Thoracic aorta (tissue), 2 donors: Measurements from ENCODE around the gene TEKT2. TPM values are rescaled to one million over a fixed set of nuclear protein-coding genes. Genes with fewer than 3 reads are reported as not detected.

ENCODE experiments used
- ATAC-seq: fragments of 150-250 bp; one replicate; pipeline ENCODE4 v1.8.0; 2017; ENCODE audit warnings: low read depth; ENCODE audit not compliant: insufficient number of reproducible peaks, low FRiP score
- DNase-seq: peaks from one replicate; pipeline ENCODE4 v3.0.0-alpha.2; 2020; ENCODE audit warnings: low spot score
- H3K27ac ChIP-seq, 2 donors: fragments of 200-600 bp; sonication (generic); 1 replicate in 1 of 2; 2 replicates in 1 of 2; pipeline ENCODE4 v1.5.1; 2016; ENCODE audit warnings: mild to moderate bottlenecking in 2 of 2, moderate library complexity in 2 of 2
- H3K27me3 ChIP-seq: fragments of 200-600 bp; sonication (generic); replicated peaks from 2 replicates; pipeline ENCODE4 v1.6.0; 2016; ENCODE audit warnings: mild to moderate bottlenecking; ENCODE audit not compliant: insufficient read depth
- H3K36me3 ChIP-seq: fragments of 200-600 bp; sonication (generic); one replicate; pipeline ENCODE4 v1.5.1; 2016
- H3K4me1 ChIP-seq, 2 donors: fragments of 200-600 bp; sonication (generic); 1 replicate in 1 of 2; 2 replicates in 1 of 2; pipeline versions ENCODE4 v1.5.1 to v1.6.0; 2016; ENCODE audit warnings: low read depth in 2 of 2, mild to moderate bottlenecking in 1 of 2; ENCODE audit not compliant: control insufficient read depth in 1 of 2
- H3K4me3 ChIP-seq: fragments of 200-600 bp; sonication (generic); 2 replicates; pipeline ENCODE4 v1.5.1; 2016; ENCODE audit warnings: mild to moderate bottlenecking
- H3K9me3 ChIP-seq: fragments of 200-600 bp; sonication (generic); 2 replicates; pipeline ENCODE4 v1.5.1; 2016
- CTCF ChIP-seq: fragments of 200-600 bp; sonication (generic); IDR thresholded peaks from one replicate; pipeline ENCODE4 v1.5.1; 2019; ENCODE audit warnings: antibody characterized with exemption
- total RNA-seq, 2 donors: library from RNA; depleted of rRNA; stranded (reverse); fragments of >200 nt; gene quantifications; one replicate each; pipeline versions ENCODE4 v1.1.0 to v1.2.3, GENCODE V29; 2016

Gene TEKT2
- total RNA-seq, 2 donors from 2014 or later: not detected

- DNase-seq (no peak), ATAC-seq (no peak)
- Histone ChIP-seq H3K27ac (peak overlapping the region; percentile 90 to 96), H3K27me3 (no peaks in the 10 kb centered on the region), H3K4me1 (peaks cover 27 to 66% of the 10 kb centered on the region in 2 donors), H3K9me3 (no peaks in the 10 kb centered on the region), H3K36me3 (no peaks in the 10 kb centered on the region), H3K4me3 (no peak overlapping the region)
- no peak for TF ChIP-seq CTCF
Measured at GRCh38 chr1:36118447-36119204, 34.7 kb downstream of the TEKT2 start.

DNA sequence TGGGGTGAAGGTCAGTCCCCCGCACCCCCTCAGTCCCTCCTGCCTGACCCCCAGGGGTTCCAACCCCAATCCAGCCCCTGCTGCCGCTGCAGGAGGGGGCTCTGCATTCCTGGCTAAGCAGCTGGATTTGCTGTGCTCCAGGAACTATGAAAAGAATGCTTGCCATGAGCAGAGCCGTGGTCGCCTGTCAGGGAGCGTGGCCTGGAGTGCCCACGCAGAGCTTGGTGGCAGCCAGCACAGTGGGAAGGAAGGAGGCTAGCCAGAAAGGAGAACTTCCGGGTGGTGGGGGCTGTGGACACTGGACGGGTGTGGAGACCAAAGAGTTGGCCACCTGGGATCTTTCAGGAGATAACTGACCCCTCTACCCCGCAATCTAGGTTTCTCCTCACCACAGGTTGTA is 35.6 kb downstream of the TEKT2 start:
- ATAC-seq (no peak), DNase-seq (no peak)
- H3K27me3 ChIP-seq: no peaks in the 10 kb centered on the region
- no peaks in the 10 kb centered on the region for H3K36me3 ChIP-seq
- H3K9me3 ChIP-seq: no peaks in the 10 kb centered on the region
- TF ChIP-seq CTCF: no peak
- peak overlapping the region; percentile 5 for H3K4me3 ChIP-seq
- peaks cover 30 to 72% of the 10 kb centered on the region in 2 donors for H3K4me1 ChIP-seq
- H3K27ac ChIP-seq: peak overlapping the region; percentile 69 to 90

DNA sequence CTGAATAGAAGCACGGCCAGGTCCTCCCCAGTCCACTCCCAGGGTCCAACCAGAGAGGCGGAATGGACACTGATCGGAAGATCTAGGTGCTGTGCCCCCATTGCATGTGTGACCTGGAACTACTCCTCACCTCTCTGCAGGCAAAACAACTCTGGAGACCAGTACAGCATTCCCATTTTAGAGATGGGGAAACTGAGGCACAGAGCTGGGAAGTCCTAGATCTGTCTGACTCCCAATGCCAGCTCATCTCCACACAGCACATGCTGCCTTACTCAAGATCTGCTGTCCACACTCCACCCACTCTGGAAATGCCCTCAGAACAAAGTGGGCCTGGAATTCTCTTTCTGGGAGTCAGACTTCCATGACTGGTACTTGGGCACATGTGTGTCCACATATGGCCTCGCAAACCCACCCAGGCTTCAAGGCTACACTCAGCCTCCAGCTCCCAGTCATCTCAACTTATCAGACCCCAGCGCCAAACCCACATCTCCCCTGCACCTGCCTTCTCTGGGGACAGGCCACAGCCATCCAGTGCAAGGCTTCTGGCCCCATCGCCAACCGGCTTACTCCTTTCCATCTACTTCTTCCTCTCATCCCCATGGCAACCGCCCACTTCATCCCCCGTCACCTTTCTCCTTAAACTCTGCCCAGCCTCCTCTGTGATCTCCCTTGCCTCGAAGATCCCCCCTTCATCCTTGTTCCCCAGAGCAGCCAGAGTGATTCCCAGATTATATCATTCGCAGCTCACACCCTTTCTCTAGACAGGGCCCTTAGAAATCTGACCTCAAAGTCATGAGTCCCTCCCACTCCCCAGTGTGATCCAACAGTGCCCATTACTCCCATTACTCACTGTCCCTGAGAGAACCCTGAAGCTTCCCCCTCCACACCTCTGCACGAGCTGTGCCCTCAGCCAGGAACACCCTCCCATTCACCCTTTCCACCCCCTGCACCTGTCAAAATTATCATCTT is 38.5 kb downstream of the TEKT2 start:
- no peak overlapping the region for H3K4me3 ChIP-seq
- no peaks in the 10 kb centered on the region for H3K9me3 ChIP-seq
- no peak for TF ChIP-seq CTCF
- no peak for ATAC-seq
- H3K4me1 ChIP-seq: peaks cover 21 to 55% of the 10 kb centered on the region in 2 donors
- no peaks in the 10 kb centered on the region for H3K36me3 ChIP-seq
- H3K27me3 ChIP-seq: no peaks in the 10 kb centered on the region
- no peak overlapping the region for H3K27ac ChIP-seq
- no peak for DNase-seq

DNA sequence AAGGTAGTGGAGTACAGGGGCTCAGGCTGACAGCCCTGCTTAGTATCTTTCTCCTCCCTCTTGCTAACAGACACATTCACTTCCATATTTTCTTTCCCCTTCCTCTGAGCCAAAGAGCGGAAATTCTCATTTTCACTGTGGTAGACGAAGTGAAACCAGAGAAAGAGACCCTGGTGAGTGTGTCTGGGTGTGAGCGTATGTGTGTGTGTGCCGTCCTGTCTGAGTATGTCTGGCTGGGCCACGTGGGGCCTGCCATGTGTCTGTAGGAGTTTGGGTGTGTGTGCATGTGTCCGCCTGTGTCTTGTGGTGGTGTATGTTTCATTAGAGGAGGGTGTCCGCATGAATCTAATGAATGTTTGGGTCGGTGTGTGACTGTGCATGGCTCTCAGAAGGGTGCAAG is 39.5 kb downstream of the TEKT2 start:
- DNase-seq: no peak
- Histone ChIP-seq H3K4me3 (peak overlapping the region; percentile 34), H3K27ac (peak overlapping the region in 1 of 2 donors; percentile 45), H3K27me3 (no peaks in the 10 kb centered on the region), H3K4me1 (peaks cover 21 to 45% of the 10 kb centered on the region in 2 donors), H3K36me3 (no peaks in the 10 kb centered on the region), H3K9me3 (no peaks in the 10 kb centered on the region)
- no peak for TF ChIP-seq CTCF
- no peak for ATAC-seq
